CD4-positive, alpha-beta T cell treated with Interleukin-4 for 1 hour (primary cell): Measurements from ENCODE around the gene MOV10L1.
"Not testable (repeated sequence)": the region's sequence is repeated elsewhere in the genome, so short reads cannot be mapped to it uniquely, and the experiment has no call there.

Experiments used
- DNase-seq, 2 donors: peaks; one replicate each; pipeline ENCODE4 v3.0.0-alpha.2; 2020 to 2022

Gene MOV10L1

DNA sequence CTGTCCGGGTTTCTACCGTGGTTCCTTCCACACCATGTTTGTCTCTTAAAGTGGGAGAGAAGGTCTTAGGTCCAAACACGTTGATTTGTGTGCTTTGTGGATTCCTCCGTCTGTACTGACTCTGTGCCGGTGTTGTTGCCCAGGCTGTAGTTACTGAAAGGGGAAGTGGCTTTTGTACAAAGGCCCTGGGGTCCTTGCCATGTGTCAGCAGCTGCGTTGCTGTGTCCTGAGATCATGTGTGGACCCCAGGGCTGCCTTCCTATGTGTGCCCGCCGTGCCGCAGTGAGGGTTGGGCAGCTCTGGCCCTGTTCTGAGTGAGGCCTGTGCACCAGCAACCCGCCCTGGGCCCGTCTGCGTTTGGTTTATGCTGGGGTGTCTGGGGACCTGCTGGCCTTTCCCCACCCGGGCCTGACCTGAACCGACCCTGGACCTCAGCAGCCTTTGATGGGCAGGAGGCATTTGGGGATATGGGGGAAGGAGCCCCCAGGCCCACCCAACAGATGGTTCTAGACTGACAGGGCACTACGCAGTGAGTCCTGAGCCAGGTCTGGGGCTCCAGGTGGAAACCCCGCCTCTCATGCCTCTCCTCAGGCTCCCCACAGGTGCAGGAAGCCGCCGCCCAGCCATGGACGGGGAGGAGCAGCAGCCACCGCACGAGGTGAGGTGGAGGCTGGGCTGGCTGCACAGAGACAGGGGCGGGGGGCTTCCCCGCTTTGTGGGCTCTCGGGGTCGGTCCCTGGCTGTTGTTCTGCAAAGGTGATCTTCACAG, 102.8 kb downstream of the MOV10L1 start:
- DNase-seq: peak; percentile 58 to 73

DNA sequence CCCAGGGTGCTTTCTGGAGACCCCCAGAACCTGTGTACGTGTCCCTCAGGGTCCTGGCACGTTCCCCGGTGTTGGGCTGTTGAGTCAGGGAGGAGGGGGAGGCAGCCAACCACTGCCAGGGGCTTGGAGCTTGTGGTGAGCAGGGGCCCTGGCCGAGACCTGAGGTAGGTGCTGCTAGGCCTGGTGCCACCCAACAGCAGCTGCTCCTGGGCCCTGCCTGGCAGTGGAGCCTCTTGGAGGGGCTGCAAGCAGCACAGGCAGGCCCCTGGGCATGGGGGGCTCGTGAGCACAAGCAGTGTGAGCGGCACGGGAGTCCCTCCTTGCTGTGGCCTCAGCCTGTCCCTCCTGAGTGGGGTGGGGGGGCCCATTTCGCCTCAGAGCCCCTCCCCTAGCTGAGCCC, 103.8 kb downstream of the MOV10L1 start:
- no peak for DNase-seq

DNA sequence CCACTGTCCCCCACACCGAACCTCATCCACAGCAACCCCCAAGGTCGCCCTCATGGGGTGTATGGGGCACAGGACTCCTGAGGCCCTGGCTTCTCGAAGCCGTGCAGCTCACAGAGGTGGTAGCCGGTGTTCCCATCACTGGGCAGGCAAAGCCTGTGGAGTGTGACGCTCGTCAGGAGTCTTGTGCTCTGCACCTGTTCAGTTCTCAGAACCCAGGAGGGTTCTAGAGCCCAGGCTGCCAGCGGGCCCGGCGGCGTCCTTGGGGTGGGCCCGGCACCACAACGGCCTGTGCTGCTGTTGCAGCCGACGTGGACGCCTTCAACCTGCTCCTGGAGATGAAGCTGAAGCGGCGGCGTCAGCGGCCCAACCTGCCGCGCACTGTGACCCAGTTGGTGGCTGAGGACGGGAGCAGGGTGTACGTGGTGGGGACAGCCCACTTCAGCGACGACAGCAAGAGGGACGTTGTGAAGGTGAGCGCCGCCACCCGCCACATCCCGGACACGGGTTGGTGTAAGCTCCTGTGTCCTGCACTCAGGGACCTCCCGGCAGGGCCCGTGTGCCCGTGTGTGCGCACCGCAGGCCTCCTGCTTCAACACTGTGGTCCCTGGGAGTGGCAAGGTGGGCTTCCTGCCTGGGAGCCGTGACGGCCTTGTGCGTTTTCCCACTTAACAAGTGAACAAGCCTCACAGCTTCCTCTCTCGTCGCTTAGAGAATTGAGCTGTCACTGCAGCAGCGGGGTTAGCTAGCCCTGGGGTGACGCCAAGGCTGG, 104.4 kb downstream of the MOV10L1 start:
- DNase-seq: no peak

DNA sequence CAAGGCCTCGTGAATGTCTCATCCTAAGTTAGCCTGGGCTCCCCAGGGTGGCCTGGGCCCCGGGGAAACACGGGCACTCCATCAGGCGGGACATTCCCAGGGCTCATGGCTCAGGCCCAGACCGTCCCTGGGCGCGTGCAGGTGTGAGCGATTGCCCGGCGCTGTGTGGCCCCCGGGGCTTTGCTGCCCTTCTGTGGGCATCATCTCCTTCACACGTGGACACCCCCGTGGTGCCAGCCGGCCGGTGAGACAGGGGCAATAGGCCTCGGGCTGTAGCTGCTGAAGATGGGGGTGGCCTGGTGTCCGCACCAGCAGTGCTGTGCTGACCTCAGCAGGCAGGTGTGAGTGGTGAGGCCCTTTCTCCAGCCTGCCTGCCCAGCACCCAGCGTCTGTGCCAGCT, 106.5 kb downstream of the MOV10L1 start:
- DNase-seq: no peak

DNA sequence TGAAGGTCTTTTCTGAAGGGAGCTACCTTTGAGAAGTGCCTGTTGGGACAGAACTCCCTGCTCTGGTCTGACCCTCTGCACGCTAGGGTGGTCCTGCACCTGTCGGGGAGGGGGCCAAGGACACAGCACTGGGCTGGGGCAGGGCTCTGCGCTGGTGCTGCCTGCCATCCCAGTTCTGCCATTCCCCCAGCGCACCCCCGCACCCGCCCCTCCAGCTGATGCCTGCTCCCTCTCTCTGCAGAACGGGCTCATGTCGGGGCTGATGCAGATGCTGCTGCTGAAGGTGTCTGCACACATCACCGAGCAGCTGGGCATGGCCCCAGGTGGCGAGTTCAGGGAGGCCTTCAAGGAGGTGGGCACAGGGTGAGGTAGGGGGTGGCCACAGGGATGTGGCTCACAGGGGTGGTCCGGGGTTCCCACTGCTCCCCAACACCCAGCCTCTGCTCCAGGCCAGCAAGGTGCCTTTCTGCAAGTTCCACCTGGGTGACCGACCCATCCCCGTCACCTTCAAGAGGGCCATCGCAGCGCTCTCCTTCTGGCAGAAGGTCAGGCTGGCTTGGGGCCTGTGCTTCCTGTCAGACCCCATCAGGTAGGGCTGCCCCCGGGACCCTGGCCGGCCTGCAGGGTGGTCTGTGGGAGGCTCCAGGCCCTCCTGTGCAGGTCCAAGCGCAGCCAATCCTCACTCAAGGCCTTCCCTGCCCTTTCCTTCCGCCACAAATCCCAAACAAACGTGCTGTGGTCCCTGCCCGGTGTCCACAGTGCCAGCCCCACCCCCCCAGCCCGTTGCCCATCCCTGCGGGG, 107.4 kb downstream of the MOV10L1 start:
- no peak for DNase-seq

DNA sequence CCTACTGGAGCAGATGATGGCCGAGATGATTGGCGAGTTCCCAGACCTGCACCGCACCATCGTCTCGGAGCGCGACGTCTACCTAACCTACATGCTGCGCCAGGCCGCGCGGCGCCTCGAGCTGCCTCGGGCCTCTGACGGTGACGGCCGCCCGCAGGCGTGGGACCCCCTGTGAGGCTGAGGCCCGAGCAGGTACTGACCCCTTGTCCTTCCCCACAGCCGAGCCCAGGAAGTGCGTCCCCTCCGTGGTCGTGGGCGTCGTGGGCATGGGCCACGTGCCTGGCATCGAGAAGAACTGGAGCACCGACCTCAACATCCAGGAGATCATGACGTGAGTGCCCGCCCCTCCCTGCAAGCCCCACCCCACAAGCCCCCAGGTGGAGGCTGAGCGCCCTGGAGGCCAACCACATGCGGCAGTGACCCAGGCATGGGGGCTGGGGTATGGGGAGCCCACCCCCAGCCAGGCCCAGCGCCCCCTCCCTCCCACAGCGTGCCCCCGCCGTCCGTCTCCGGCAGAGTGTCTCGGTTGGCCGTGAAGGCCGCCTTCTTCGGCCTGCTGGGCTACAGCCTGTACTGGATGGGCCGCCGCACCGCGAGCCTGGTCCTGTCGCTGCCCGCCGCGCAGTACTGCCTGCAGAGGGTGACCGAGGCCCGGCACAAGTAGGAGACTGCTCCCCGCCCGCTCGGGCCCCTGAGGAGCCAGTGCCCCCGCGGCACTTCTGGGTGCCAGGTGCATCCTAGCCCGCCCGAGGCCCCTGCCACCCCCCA, 108.2 kb downstream of the MOV10L1 start:
- no peak for DNase-seq

DNA sequence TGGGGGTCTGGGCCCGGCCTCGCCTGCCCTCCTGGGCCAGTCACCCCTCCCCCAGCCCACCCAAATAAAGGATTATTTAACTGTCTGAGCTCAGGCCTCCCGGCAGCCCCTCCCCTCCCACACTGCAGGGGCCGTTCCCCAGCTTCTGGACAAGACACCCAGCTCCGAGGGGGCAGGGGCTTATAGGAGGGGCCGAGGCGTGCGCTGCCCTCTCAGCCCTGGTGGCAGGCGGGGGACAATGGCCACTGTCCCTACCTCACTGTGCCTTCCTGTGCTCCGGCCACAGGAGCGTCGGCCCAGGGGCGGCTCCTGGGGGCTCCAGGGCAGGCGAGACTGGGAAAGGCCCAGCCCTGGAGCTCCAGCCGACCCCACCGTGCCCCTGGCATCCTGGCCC, 108.8 kb downstream of the MOV10L1 start:
- no peak for DNase-seq

DNA sequence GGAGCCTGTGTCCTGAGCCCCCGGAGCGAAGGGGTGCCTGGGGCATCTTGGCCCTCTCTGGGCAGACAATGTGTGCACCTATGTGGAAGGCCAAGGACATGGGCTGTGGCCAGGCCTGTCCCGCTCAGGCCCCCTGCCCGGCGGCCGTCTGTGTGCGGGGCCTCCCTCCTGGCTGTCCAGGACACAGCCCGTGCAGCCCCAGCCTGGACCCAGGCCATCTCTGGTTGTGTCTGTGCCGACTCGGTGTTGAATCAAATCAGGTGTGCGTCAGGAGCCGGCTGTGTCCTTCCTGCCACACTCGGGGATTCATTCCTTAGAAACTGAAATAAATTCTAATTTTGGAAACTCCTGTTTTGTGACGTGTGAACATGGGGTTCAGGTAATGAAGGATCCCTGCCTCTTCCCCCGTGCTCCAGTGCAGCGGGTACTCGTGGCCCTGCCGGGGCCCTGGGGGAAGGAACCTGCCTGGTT, 109.5 kb downstream of the MOV10L1 start:
- no peak for DNase-seq

DNA sequence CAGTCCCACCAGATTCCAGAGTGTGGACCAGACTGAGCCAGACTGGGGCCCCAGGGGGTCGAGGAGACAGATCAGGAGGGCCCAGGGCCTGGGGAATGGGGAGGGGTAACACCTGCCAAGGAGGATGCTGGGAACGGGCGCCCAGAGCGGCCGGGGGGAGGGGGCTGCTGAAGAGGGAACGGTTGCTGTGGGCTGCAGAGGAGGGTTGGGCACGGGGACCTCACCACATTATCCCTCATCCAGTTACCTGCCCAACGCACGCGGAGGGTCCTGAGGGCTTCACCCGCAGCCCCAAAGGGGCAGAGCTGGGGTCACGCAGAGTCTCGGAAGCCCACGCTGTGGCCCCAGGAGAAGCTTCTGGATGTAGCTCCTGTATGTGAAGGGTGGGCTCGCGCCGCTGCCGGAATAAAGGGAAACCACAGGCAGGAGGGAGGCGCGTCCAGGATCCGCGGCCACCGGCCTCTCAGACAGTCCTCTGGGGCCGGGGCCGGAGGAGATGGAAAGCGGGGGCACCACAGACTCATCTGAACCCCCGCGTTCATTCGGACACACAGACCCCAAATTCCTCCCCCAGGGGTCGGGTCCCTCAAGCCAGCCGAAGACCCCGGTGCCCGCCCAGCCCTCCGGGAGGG, 110.1 kb downstream of the MOV10L1 start:
- DNase-seq: no peak

DNA sequence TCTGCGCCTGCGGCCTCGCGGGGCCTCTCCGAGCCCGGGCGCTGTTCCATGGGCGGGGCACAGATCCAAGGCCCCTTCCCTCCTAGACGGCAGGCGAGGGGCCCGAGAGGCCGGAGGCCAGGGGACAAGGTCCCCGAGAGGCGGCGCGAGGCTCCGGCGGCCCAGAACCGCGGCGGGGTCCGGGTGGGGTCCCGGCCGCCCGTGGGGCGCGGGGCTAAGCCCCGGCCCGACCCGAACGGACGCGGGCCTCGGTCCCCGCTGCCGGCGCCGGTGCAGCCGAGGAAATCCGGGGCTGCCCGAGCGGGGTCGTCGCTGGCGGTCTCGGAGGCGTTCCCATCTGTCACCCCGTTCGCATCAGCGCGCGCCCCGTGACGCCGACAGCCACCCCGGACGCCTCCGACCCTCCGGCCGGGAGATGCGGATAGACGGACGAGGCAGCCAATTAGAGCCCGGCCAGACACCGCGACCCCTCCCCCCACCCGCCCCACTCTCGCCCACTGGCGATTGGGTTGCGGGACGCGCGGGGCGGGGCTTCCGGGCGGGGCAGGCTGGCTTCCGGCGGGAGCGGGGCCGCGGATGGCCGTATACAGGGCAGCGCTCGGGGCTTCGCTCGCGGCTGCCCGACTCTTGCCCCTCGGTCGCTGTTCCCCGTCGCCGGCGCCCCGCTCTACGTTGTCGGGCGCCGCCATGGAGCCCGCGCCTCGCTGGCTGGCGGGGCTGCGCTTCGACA, 110.8 kb downstream of the MOV10L1 start, which contains the start of gene SELENOO:
TSS of gene SELENOO (plus strand) at position 551 of the 730 bp plus-strand sequence. CDS start at position 577, 26 bp downstream.
- DNase-seq: peak; percentile 91 to 94

DNA sequence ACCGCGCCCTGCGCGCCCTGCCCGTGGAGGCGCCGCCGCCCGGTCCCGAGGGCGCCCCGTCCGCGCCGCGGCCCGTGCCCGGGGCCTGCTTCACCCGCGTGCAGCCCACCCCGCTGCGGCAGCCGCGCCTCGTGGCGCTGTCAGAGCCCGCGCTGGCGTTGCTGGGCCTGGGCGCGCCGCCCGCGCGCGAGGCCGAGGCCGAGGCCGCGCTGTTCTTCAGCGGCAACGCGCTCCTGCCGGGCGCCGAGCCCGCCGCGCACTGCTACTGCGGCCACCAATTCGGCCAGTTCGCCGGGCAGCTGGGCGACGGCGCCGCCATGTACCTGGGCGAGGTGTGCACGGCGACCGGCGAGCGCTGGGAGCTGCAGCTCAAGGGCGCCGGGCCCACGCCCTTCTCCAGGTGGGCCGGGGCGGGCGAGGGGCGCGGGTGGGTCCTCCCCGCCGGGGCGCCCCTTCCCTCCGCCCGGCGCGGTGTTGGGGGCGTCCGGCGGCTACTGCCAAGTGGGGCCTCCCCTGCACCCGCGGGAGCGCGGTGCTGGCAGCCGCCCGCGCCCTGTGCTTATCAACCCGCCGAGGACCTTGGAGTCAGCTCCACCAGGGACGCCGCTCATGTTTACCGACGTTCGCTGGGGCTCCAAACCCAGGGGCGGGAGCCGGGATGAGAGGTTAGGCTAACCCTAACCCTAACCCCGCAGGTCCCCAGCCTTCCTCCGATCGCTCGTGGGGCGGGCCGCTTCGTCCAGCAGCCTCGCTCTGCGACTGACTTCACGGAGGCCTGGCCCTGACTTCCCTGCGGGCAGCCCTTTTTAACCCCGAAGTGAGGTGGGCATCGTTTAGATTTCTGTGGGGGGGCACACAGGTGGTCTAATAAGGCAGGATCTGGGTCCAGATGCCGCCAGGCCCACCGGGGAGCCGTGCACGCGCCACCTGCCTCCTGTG, 111.7 kb downstream of the MOV10L1 start:
- DNase-seq: no peak

DNA sequence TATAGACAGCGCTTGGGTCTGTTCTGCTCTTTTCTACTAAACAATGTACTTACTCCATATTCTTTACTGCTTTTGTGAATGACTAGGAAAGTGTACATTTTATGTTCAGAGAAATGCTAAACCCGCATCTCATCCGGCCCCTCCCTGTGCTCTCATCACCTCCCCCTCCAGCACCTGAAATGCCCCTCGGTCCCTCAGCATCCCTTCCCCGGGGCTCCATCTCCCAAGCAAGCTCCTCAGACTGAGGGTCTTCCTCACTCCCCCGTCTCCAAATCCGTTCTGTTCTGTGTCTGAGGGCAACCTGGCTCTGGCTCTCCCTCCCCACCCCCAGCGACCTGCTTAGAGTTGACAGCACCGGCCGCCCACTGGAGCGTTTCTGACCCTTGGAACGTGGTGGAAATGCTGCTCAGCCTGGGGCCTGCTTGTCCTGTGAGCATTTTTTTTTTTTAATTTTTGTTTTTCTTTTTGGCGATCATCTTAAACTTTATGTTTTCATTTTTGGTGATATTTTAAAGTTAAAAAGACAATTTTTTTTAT, 112.4 kb downstream of the MOV10L1 start:
- DNase-seq: no peak

DNA sequence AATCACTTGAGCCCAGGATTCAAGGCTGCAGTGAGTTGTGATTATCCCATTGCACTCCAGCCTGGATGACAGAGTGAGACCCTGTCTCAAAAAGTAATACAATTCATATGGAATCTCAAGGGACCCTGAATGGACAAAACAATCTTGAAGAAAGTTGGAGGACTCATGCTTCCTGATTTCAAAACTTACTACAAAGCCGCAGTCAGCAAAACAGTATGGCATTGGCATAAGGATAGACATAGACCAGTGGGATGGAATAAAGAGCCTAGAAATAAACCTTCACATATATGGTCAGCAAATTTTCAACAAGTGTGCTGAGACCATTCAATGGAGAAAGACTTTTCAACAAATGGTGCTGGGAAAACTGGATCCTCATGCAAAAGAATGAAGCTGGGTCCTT, 113.5 kb downstream of the MOV10L1 start:
- DNase-seq: no peak

DNA sequence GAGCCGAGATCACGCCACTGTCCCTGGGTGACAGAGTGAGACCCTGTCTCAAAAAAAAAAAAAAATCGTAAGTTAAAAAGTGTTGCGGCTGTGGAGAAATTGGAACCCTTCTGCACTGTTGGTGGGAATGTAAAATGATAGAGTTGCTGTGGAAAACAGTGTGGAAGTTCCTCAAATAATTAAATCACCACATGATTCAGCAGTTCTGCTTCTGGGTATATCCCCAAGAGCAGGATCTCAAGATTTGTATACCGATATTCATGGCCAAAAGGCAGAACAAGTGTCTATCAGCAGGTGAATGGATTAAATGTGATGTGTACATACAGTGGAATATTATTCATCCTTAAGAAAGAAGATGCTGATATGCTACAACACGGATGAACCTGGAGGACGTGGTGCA, 114.8 kb downstream of the MOV10L1 start:
- DNase-seq: no peak

DNA sequence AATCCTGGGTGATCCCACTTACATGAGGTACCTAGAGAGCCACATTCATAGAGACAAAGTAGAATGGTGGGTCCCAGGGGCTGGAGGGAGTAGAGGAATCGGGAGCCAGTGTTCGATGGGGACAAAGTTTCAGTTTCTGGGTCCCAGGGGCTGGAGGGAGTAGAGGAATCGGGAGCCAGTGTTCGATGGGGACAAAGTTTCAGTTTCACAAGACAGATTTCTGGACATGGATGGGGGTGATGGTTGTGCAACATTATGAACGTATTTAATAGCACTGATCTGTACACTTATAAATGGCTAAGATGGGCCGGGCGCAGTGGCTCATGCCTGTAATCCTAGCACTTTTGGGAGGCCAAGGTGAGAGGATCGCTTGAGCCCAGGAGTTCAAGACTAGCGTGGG, 115.2 kb downstream of the MOV10L1 start:
- not testable (repeated sequence) for DNase-seq

DNA sequence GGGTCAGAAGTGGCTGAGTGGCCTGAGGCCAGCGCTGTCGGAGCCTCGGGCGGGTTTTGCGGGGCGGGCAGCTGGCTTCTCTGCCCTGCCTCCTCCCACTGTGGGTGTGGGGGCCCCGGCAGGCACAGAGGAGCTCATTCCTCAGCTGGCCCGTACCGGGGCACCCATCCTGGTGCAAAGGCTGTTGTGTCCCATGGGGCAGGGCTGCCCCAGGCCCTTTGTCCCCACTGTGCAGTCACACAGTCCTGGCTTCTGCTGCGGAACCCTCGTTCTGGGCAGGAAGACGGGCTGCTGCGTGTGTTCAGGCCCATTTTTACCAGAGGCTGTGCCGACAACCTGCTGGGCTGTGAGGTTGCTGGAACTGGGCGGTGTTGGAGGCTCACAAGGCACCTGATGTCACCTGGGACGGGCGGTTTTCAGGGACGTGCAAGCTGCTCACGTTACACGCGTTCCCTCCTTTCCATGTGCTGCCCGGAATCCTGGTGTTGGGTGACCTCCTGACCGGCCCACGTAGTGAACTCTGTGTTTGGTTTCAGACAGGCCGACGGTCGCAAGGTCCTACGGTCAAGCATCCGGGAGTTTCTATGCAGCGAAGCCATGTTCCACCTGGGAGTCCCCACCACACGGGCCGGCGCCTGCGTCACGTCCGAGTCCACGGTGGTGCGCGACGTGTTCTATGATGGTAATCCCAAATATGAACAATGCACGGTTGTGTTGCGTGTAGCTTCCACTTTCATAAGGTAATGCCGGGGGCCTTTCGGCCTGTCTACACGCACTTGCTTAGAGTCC, 116.2 kb downstream of the MOV10L1 start:
- no peak for DNase-seq

DNA sequence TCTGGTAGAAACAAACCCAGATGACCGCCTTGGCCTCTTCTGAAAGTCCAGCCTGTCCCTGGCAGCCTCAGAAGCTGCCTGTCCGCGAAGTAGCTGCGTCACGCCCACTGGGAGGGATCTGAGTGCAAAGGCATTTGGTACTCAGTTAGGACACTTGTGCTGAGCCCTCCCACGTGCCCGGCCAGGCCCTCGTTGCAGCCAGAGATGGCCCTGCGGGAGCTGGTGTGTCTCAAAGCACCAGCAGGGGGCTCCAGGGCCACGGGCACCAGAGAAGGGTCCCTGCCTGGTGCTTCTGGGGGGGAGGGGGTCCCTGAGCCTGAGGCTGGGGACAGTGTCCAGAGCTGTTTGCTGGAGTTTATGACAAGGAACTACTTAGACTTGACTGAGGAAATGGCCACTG, 116.8 kb downstream of the MOV10L1 start:
- DNase-seq: no peak

DNA sequence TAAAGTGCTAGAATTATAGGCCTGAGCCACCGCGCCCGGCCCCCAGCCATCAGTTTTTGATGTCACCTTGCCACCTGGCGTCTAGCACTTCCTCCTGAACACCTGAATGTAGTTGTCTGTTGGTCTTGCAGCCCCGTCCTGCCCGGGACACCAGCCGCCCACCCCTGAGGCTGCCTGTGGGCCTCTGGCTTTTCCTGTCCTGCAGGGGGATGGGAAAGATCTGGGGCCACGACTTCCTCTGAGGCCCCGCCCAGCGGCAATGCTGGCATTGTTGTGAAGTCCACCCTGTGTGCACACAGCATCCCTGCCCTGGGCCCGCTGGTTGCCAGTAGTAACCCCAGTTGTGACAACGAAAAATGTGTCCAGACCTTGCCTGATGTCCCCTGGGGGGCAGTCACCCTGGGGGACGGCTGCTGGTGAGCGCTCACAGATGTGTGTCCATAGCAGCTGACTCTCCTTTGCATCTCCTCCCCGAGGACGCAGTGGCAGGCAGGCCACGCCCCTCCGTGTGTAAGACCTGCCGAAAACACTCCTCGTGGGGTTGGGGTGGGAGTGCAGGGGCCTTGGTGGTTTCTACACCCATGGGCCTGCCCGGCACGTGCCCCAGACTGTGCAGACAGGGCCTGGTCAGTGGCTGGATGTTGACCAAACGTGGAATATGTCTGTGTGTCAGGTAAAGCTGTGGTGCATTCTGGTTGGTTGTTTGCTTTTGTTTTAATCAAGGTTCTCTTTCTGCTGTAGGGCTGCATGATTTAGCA, 117.8 kb downstream of the MOV10L1 start:
- DNase-seq: no peak
